Muscle of arm (tissue), 12 donors: ENCODE data around the gene EFNA5. TPM values are rescaled to one million over a fixed set of nuclear protein-coding genes. Genes with fewer than 3 reads are reported as not detected.

Experiments used
- DNase-seq: peaks from one replicate; pipeline ENCODE4 v3.0.0-alpha.2; 2013
- polyA plus RNA-seq, 12 donors: library from polyadenylated mRNA; unstranded; fragments of 120-200 nt; gene quantifications; one replicate each; pipeline ENCODE4 v1.2.1, GENCODE V29; 2013; ENCODE audit not compliant: insufficient read length in 12 of 12

The EFNA5 gene
- polyA plus RNA-seq, 12 donors: 3.5 to 34.8 (median 6.3) TPM; not detected in 1

- no peak for DNase-seq
Measured at GRCh38 chr5:107604990-107605389, 65.7 kb downstream of the EFNA5 start.

- DNase-seq: no peak
Measured at GRCh38 chr5:107604146-107604910, 66.4 kb downstream of the EFNA5 start.

- DNase-seq: no peak
Measured at GRCh38 chr5:107603349-107603748, 67.4 kb downstream of the EFNA5 start.

GRCh38 chr5:107602896-107603295 is 67.8 kb downstream of the EFNA5 start:
- no peak for DNase-seq

- DNase-seq: no peak
Measured at GRCh38 chr5:107601076-107601475, 69.7 kb downstream of the EFNA5 start.

GRCh38 chr5:107598958-107599357 is 71.8 kb downstream of the EFNA5 start:
- no peak for DNase-seq

GRCh38 chr5:107597803-107598202 is 72.9 kb downstream of the EFNA5 start:
- DNase-seq: no peak

- peak; percentile 22 for DNase-seq
Measured at GRCh38 chr5:107597247-107597646, 73.5 kb downstream of the EFNA5 start.

GRCh38 chr5:107594253-107595045 is 76.3 kb downstream of the EFNA5 start:
- no peak for DNase-seq

- DNase-seq: no peak
Measured at GRCh38 chr5:107593009-107593408, 77.7 kb downstream of the EFNA5 start.

- no peak for DNase-seq
Measured at GRCh38 chr5:107592515-107592914, 78.2 kb downstream of the EFNA5 start.

GRCh38 chr5:107590686-107591085 is 80.1 kb downstream of the EFNA5 start:
- no peak for DNase-seq

GRCh38 chr5:107589520-107590193 is 81.1 kb downstream of the EFNA5 start:
- DNase-seq: no peak

- no peak for DNase-seq
Measured at GRCh38 chr5:107582625-107583024, 88.1 kb downstream of the EFNA5 start.

- DNase-seq: no peak
Measured at GRCh38 chr5:107580889-107581820, 89.6 kb downstream of the EFNA5 start.

- DNase-seq: no peak
Measured at GRCh38 chr5:107578051-107578635, 92.6 kb downstream of the EFNA5 start.

GRCh38 chr5:107577394-107577950 is 93.3 kb downstream of the EFNA5 start:
- no peak for DNase-seq

GRCh38 chr5:107576736-107577393 is 93.9 kb downstream of the EFNA5 start:
- DNase-seq: no peak

GRCh38 chr5:107576155-107576554 is 94.6 kb downstream of the EFNA5 start:
- DNase-seq: no peak

GRCh38 chr5:107574287-107574686 is 96.5 kb downstream of the EFNA5 start:
- no peak for DNase-seq
